ENCODE data around the gene ANXA9.

ANXA9 gene

GRCh38 chr1:150974580-150975478 is 7.3 kb upstream of the ANXA9 start, which contains the start of gene CERS2:
TSS of gene CERS2 (minus strand) at chr1:150974835. CDS start at chr1:150969090, 5,745 bp downstream.
- DNase-seq = peak; percentile 66 to 73

- DNase-seq = no peak
These were observed 5.7 kb upstream of the ANXA9 start for GRCh38 chr1:150976401-150976821.

GRCh38 chr1:150976879-150977694 is 5.0 kb upstream of the ANXA9 start:
- peak; percentile 73 to 81 for DNase-seq

GRCh38 chr1:150979092-150980056 is 2.7 kb upstream of the ANXA9 start:
- DNase-seq = peak; percentile 90 to 93

- DNase-seq = no peak
These were observed 801 bp upstream of the ANXA9 start for GRCh38 chr1:150981177-150981804.

GRCh38 chr1:150985179-150985825 is 3.2 kb downstream of the ANXA9 start:
- no peak for DNase-seq

- DNase-seq = no peak
These were observed 5.8 kb downstream of the ANXA9 start for GRCh38 chr1:150987924-150988323.

- DNase-seq = no peak
These were observed 10.5 kb downstream of the ANXA9 start for GRCh38 chr1:150992626-150993025.

- no peak for DNase-seq
These were observed 12.2 kb downstream of the ANXA9 start for GRCh38 chr1:150994248-150994647.

- no peak for DNase-seq
These were observed 13.4 kb downstream of the ANXA9 start for GRCh38 chr1:150995460-150995859.

- peak in 1 of 2 donors; percentile 40 for DNase-seq
These were observed 13.8 kb downstream of the ANXA9 start for GRCh38 chr1:150995896-150996295.

GRCh38 chr1:150997126-150997872 is 15.2 kb downstream of the ANXA9 start:
- no peak for DNase-seq

- DNase-seq = no peak
These were observed 15.9 kb downstream of the ANXA9 start for GRCh38 chr1:150997949-150998348.

- peak; percentile 27 to 33 for DNase-seq
These were observed 17.1 kb downstream of the ANXA9 start for GRCh38 chr1:150999051-150999674.

GRCh38 chr1:150999926-151000325 is 17.8 kb downstream of the ANXA9 start:
- no peak for DNase-seq

- DNase-seq = no peak
These were observed 18.3 kb downstream of the ANXA9 start for GRCh38 chr1:151000408-151000807.

GRCh38 chr1:151001602-151002001 is 19.5 kb downstream of the ANXA9 start:
- DNase-seq = no peak

GRCh38 chr1:151002051-151002450 is 20.0 kb downstream of the ANXA9 start:
- no peak for DNase-seq

- no peak for DNase-seq
These were observed 20.5 kb downstream of the ANXA9 start for GRCh38 chr1:151002611-151003010.

GRCh38 chr1:151003180-151003579 is 21.1 kb downstream of the ANXA9 start:
- DNase-seq = no peak
